Upper lobe of left lung (tissue), 6 donors: Measurements from ENCODE around the gene FAT1. TPM values are rescaled to one million over a fixed set of nuclear protein-coding genes. Genes with fewer than 3 reads are reported as not detected.

ENCODE experiments used
- ATAC-seq, 2 donors: fragments of 200-7000 bp; cut with Tn5 transposase; one replicate each; pipeline ENCODE4 v1.9.1; 2022; ENCODE audit warnings: mild to moderate bottlenecking in 2 of 2, moderate library complexity in 2 of 2; ENCODE audit not compliant: low FRiP score in 2 of 2
- DNase-seq, 2 donors: peaks; one replicate each; pipeline ENCODE4 v3.0.0-alpha.2; 2019 to 2020
- H3K27ac ChIP-seq, 4 donors: fragments of 200-600 bp; sonication (generic); one replicate each; pipeline ENCODE4 v1.5.1; 2016 to 2019
- H3K27me3 ChIP-seq, 4 donors: fragments of 200-600 bp; sonication (generic); one replicate each; pipeline ENCODE4 v1.5.1; 2017 to 2019
- H3K36me3 ChIP-seq, 4 donors: fragments of 200-600 bp; sonication (generic); one replicate each; pipeline ENCODE4 v1.5.1; 2016 to 2019
- H3K4me1 ChIP-seq, 4 donors: fragments of 200-600 bp; sonication (generic); one replicate each; pipeline ENCODE4 v1.5.1; 2018 to 2019
- H3K4me3 ChIP-seq, 4 donors: fragments of 200-600 bp; sonication (generic); one replicate each; pipeline ENCODE4 v1.5.1; 2017 to 2019; ENCODE audit warnings: mild to moderate bottlenecking in 2 of 4, moderate library complexity in 1 of 4
- H3K9me3 ChIP-seq, 4 donors: fragments of 200-600 bp; sonication (generic); one replicate each; pipeline ENCODE4 v1.5.1; 2018 to 2019
- EP300 ChIP-seq, 4 donors: sonication (generic); formaldehyde crosslinking; IDR thresholded peaks; one replicate each; pipeline ENCODE4 v1.5.1; 2017; ENCODE audit warnings: antibody characterized with exemption in 4 of 4, control low read depth in 2 of 4
- POLR2A ChIP-seq, 4 donors: fragments of 450-650 bp; IDR thresholded peaks; one replicate each; pipeline ENCODE4 v1.5.1; 2016 to 2017; ENCODE audit warnings: antibody characterized with exemption in 4 of 4, mild to moderate bottlenecking in 2 of 4
- POLR2AphosphoS5 ChIP-seq, 2 donors: sonication (generic); formaldehyde crosslinking; IDR thresholded peaks; one replicate each; pipeline ENCODE4 v1.5.1; 2017; ENCODE audit warnings: antibody characterized with exemption in 2 of 2
- WGBS, 2 donors: methylation state at CpG; one replicate each; pipeline ENCODE4 v1.1.5; 2017 to 2018; 5-methylcytosine and 5-hydroxymethylcytosine counted together
- total RNA-seq, 6 donors: library from RNA; depleted of rRNA in 4 of 6; stranded (reverse); fragments of >200 nt in 4 of 6; gene quantifications; one replicate each; pipeline versions ENCODE4 v1.1.0 to v1.2.1, GENCODE V29; 2016 to 2021
- TF ChIP-seq, protein P1 (sequence below), 6 experiments: fragments of 450-650 bp in 4 of 6; fragments of 200-600 bp in 2 of 6; sonication (generic) in 2 of 6; IDR thresholded peaks; one replicate each; pipeline ENCODE4 v1.5.1; 2016 to 2019; ENCODE audit warnings: antibody characterized with exemption in 6 of 6
- donor health status: DM: no; HTN: no; CAD: no; lungs with moderate emphysema.
- donor health status: DM: no; HTN: yes; CAD: no; lungs with severe emphysema.

Gene FAT1
- total RNA-seq, 6 donors from 2014 or later, result 42.8 to 92.2 (median 77.4) TPM

DNA sequence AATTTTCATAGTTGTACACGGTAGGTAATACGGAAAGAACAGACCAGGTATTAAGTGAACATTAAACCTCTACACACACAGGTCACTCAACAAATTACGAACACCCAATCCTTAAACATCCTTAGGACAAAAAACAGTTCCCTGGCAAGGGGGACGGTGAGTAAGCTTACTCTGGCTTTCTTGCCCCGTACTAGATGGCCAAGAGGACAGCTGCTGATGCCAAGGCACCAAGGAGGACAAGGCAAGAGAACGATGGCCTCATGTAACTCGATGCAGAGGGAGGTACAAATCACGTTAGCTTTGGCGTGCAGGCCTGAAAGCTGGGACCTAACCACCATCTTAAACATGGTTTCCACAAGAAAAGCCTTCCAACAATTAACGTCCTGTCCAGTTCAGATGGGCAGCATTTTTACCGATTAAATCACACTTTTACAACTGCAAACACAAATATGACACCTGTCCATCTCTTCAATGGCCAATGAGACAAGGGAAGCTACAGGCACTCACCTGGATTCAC lies 23.7 kb downstream of the FAT1 start:
- H3K4me1 ChIP-seq, result peaks cover 0 to 13% (median 6%) of the 10 kb centered on the region in 4 donors
- no peaks in the 10 kb centered on the region for H3K27me3 ChIP-seq
- H3K4me3 ChIP-seq, result no peak overlapping the region
- H3K36me3 ChIP-seq, result peaks cover 0 to 3% (median 0%) of the 10 kb centered on the region in 4 donors
- DNase-seq, result no peak
- H3K9me3 ChIP-seq, result no peaks in the 10 kb centered on the region
- WGBS, 2 donors, result 89 to 92% methylated on average over 11 of the region's 11 CpGs
- TF ChIP-seq EP300 (IDR thresholded peaks at IDR 0.05) (no peak), POLR2A (IDR thresholded peaks at IDR 0.05) (no peak), POLR2AphosphoS5 (IDR thresholded peaks at IDR 0.05) (no peak)
- TF ChIP-seq, protein P1, sequence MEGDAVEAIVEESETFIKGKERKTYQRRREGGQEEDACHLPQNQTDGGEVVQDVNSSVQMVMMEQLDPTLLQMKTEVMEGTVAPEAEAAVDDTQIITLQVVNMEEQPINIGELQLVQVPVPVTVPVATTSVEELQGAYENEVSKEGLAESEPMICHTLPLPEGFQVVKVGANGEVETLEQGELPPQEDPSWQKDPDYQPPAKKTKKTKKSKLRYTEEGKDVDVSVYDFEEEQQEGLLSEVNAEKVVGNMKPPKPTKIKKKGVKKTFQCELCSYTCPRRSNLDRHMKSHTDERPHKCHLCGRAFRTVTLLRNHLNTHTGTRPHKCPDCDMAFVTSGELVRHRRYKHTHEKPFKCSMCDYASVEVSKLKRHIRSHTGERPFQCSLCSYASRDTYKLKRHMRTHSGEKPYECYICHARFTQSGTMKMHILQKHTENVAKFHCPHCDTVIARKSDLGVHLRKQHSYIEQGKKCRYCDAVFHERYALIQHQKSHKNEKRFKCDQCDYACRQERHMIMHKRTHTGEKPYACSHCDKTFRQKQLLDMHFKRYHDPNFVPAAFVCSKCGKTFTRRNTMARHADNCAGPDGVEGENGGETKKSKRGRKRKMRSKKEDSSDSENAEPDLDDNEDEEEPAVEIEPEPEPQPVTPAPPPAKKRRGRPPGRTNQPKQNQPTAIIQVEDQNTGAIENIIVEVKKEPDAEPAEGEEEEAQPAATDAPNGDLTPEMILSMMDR (IDR thresholded peaks at IDR 0.05), result no peak
- H3K27ac ChIP-seq, result peak overlapping the region in 1 of 4 donors; percentile 61
- ATAC-seq, result no peak

GRCh38 chr4:186699298-186699697 lies 24.4 kb downstream of the FAT1 start:
- H3K9me3 ChIP-seq, result no peaks in the 10 kb centered on the region
- ATAC-seq, result no peak
- TF ChIP-seq, protein P1 (IDR thresholded peaks at IDR 0.05), result no peak
- no peak for TF ChIP-seq EP300 (IDR thresholded peaks at IDR 0.05)
- TF ChIP-seq POLR2AphosphoS5 (IDR thresholded peaks at IDR 0.05), result no peak
- no peak for TF ChIP-seq POLR2A (IDR thresholded peaks at IDR 0.05)
- no peak overlapping the region for H3K4me3 ChIP-seq
- WGBS, 2 donors, result 71 to 77% methylated on average over 5 of the region's 5 CpGs
- no peak overlapping the region for H3K27ac ChIP-seq
- H3K36me3 ChIP-seq, result peaks cover 0 to 3% (median 0%) of the 10 kb centered on the region in 4 donors
- no peak for DNase-seq
- no peaks in the 10 kb centered on the region for H3K27me3 ChIP-seq
- H3K4me1 ChIP-seq, result peaks cover 0 to 12% (median 6%) of the 10 kb centered on the region in 4 donors

GRCh38 chr4:186698525-186698924 lies 25.1 kb downstream of the FAT1 start:
- no peak for DNase-seq
- ATAC-seq, result no peak
- H3K4me3 ChIP-seq, result no peak overlapping the region
- peaks cover 0 to 8% (median 8%) of the 10 kb centered on the region in 4 donors for H3K4me1 ChIP-seq
- TF ChIP-seq POLR2A (IDR thresholded peaks at IDR 0.05) (no peak), EP300 (IDR thresholded peaks at IDR 0.05) (no peak), POLR2AphosphoS5 (IDR thresholded peaks at IDR 0.05) (no peak)
- TF ChIP-seq, protein P1 (IDR thresholded peaks at IDR 0.05), result no peak
- H3K27ac ChIP-seq, result no peak overlapping the region
- no peaks in the 10 kb centered on the region for H3K9me3 ChIP-seq
- H3K36me3 ChIP-seq, result peaks cover 0 to 3% (median 0%) of the 10 kb centered on the region in 4 donors
- no peaks in the 10 kb centered on the region for H3K27me3 ChIP-seq
- 92 to 94% methylated on average over 17 of the region's 17 CpGs for WGBS, 2 donors

DNA sequence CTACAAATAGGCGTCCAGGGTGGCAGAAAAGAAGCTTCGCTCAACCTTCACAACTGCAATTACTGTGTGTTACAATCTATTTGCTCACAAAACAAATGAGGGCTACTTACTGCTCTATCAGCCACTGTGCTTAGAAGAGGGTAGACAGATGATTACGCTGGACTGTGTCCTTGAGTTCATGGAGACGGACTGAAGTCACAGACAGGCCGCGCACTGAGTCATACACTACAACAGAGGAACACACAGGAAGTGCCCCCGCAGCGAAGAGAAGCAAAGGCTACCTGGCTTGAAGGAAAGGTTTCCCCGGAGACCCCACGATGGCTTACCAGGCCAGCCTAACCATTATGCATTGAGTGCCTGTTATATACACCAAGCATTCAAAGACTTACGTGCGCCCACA lies 25.6 kb downstream of the FAT1 start:
- no peaks in the 10 kb centered on the region for H3K9me3 ChIP-seq
- no peak overlapping the region for H3K4me3 ChIP-seq
- no peak for DNase-seq
- no peak for ATAC-seq
- H3K4me1 ChIP-seq, result peaks cover 0 to 13% (median 9%) of the 10 kb centered on the region in 4 donors
- no peak overlapping the region for H3K27ac ChIP-seq
- peaks cover 0 to 3% (median 0%) of the 10 kb centered on the region in 4 donors for H3K36me3 ChIP-seq
- no peaks in the 10 kb centered on the region for H3K27me3 ChIP-seq
- no peak for TF ChIP-seq POLR2A (IDR thresholded peaks at IDR 0.05)
- TF ChIP-seq POLR2AphosphoS5 (IDR thresholded peaks at IDR 0.05), result no peak
- TF ChIP-seq, protein P1 (IDR thresholded peaks at IDR 0.05), result no peak
- TF ChIP-seq EP300 (IDR thresholded peaks at IDR 0.05), result no peak
- 90% methylated on average over 11 to 12 of the region's 12 CpGs for WGBS, 2 donors

DNA sequence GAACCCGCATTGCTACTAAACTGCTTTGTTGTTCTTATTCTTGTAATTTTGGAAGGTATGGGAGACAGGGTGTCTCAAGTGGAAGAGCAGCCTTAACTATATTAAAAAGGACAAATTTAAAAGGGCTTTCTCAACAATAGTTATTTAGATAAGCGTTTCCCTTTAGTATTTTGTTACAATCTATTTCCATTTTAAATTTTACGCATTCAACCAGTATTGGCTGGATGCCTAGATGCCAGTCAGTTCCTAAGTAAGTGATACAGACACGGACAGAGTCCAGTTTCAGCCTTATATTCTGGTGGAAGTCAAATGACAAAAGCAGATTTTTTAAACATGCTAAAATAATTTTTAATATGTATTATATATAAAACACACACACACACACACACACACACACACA lies 28.3 kb downstream of the FAT1 start:
- no peak overlapping the region for H3K27ac ChIP-seq
- 44 to 67% methylated on average over 4 of the region's 4 CpGs for WGBS, 2 donors

More for the DNA sequence above, 28.3 kb downstream of the FAT1 start:
- Histone ChIP-seq H3K27me3 (no peaks in the 10 kb centered on the region), H3K4me1 (peaks cover 0 to 6% (median 3%) of the 10 kb centered on the region in 4 donors), H3K9me3 (no peaks in the 10 kb centered on the region), H3K4me3 (no peak overlapping the region), H3K36me3 (peaks cover 0 to 3% (median 0%) of the 10 kb centered on the region in 4 donors)
- TF ChIP-seq, protein P1 (IDR thresholded peaks at IDR 0.05), result no peak
- ATAC-seq (no peak), DNase-seq (no peak)
